ENCODE measurements around the gene EFNA1. TPM values are rescaled to one million over a fixed set of nuclear protein-coding genes. Genes with fewer than 3 reads are reported as not detected.

Gene EFNA1
- total and polyA plus RNA-seq, 2 of the 13 experiments (the other 11 are each of a cell fraction or from before 2014, with no cell fraction given) = 81.8 to 874 TPM

DNA sequence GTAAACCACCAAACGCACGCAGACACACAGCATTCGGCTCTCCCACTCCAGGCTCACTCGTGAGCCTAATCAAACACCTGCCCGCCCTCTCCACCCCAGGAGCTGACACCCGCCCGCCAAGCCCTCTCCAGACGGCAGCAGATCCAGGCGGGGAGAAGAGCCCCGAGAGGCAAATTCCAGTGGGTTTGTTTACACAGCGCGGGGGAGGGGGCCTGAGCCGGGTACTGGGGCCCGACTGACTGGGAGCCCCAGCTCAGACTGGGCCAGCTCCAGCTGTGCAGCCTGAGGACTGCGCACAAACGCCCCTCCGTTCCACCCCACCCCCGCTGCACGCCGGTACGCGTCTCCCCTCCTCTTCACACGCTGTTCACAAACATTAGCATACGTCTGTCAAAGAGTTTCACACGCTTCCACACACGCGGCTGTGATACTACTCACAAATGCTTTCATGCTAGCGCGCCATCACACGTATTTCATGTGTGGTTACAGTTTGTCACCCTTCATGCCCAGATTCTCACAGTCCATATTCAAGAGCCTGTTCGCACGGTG, 1.0 kb upstream of the EFNA1 start (continued):
- TF ChIP-seq, protein P1, sequence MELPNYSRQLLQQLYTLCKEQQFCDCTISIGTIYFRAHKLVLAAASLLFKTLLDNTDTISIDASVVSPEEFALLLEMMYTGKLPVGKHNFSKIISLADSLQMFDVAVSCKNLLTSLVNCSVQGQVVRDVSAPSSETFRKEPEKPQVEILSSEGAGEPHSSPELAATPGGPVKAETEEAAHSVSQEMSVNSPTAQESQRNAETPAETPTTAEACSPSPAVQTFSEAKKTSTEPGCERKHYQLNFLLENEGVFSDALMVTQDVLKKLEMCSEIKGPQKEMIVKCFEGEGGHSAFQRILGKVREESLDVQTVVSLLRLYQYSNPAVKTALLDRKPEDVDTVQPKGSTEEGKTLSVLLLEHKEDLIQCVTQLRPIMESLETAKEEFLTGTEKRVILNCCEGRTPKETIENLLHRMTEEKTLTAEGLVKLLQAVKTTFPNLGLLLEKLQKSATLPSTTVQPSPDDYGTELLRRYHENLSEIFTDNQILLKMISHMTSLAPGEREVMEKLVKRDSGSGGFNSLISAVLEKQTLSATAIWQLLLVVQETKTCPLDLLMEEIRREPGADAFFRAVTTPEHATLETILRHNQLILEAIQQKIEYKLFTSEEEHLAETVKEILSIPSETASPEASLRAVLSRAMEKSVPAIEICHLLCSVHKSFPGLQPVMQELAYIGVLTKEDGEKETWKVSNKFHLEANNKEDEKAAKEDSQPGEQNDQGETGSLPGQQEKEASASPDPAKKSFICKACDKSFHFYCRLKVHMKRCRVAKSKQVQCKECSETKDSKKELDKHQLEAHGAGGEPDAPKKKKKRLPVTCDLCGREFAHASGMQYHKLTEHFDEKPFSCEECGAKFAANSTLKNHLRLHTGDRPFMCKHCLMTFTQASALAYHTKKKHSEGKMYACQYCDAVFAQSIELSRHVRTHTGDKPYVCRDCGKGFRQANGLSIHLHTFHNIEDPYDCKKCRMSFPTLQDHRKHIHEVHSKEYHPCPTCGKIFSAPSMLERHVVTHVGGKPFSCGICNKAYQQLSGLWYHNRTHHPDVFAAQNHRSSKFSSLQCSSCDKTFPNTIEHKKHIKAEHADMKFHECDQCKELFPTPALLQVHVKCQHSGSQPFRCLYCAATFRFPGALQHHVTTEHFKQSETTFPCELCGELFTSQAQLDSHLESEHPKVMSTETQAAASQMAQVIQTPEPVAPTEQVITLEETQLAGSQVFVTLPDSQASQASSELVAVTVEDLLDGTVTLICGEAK (IDR thresholded peaks at IDR 0.05) = no peak
- TF ChIP-seq, protein P1 (CRISPR knock-in tag; IDR thresholded peaks at IDR 0.05) = no peak
- no peak for TF ChIP-seq KLF6 (CRISPR knock-in tag; IDR thresholded peaks at IDR 0.05)
- no peak for TF ChIP-seq TCF12 (IDR thresholded peaks at IDR 0.05)
- TF ChIP-seq TCF12 (CRISPR knock-in tag; IDR thresholded peaks at IDR 0.05) = no peak
- TF ChIP-seq ZNF709 (CRISPR knock-in tag; IDR thresholded peaks at IDR 0.05) = no peak
- TF ChIP-seq KLF12 (CRISPR knock-in tag; IDR thresholded peaks at IDR 0.05; ENCODE audit: borderline replicate concordance) = no peak
- TF ChIP-seq ZNF44 (CRISPR knock-in tag; IDR thresholded peaks at IDR 0.05) = no peak
- TF ChIP-seq ZSCAN20 (CRISPR knock-in tag; IDR thresholded peaks at IDR 0.05; ENCODE audit: borderline replicate concordance) = no peak
- no peak for TF ChIP-seq KMT2A (CRISPR knock-in tag; IDR thresholded peaks at IDR 0.05)
- no peak for TF ChIP-seq NFIC (IDR thresholded peaks at IDR 0.05; ENCODE audit: low read length)
- TF ChIP-seq FOXA1 (IDR thresholded peaks at IDR 0.05) = peak; percentile 40; the same call in 1 of the 2 replicates
- TF ChIP-seq FOXA1 (CRISPR knock-in tag; IDR thresholded peaks at IDR 0.05) = peak; percentile 91
- TF ChIP-seq ZNF275 (CRISPR knock-in tag; IDR thresholded peaks at IDR 0.05; ENCODE audit: borderline replicate concordance) = no peak
- no peak for TF ChIP-seq ZNF496 (CRISPR knock-in tag; IDR thresholded peaks at IDR 0.05; ENCODE audit: insufficient replicate concordance)
- TF ChIP-seq, protein P2, sequence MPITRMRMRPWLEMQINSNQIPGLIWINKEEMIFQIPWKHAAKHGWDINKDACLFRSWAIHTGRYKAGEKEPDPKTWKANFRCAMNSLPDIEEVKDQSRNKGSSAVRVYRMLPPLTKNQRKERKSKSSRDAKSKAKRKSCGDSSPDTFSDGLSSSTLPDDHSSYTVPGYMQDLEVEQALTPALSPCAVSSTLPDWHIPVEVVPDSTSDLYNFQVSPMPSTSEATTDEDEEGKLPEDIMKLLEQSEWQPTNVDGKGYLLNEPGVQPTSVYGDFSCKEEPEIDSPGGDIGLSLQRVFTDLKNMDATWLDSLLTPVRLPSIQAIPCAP (CRISPR knock-in tag; IDR thresholded peaks at IDR 0.05; ENCODE audit: low read depth) = no peak
- TF ChIP-seq SIN3A (IDR thresholded peaks at IDR 0.05; ENCODE audit: borderline replicate concordance, low read depth, low read length) = no peak; the same call in 1 of the 2 replicates
- TF ChIP-seq ZNF160 (CRISPR knock-in tag; IDR thresholded peaks at IDR 0.05) = no peak; the same call in 1 of the 2 replicates
- TF ChIP-seq ZNF317 (CRISPR knock-in tag; IDR thresholded peaks at IDR 0.05) = no peak
- TF ChIP-seq MAZ (IDR thresholded peaks at IDR 0.05; ENCODE audit: borderline replicate concordance, low read depth, low read length) = peak; percentile 89
- TF ChIP-seq MAZ (CRISPR knock-in tag; IDR thresholded peaks at IDR 0.05; ENCODE audit: low read depth) = no peak; the same call in 1 of the 2 replicates
- no peak for TF ChIP-seq HOXD1 (CRISPR knock-in tag; IDR thresholded peaks at IDR 0.05)

Measured in HepG2 (cell line).